H9 (cell line): ENCODE measurements around the gene TTC17. TPM values are rescaled to one million over a fixed set of nuclear protein-coding genes. Genes with fewer than 3 reads are reported as not detected.
A peak's percentile ranks its signal among the peaks of the same experiment; 100 is the strongest.

ENCODE experiments used
- DNase-seq: peaks from one replicate; pipeline ENCODE4 v3.0.0-alpha.2; 2017
- H2AFZ ChIP-seq: one replicate; pipeline ENCODE4 v1.6.1; 2013; ENCODE audit warnings: mild to moderate bottlenecking, low read length, control low read depth, moderate library complexity
- H2AK5ac ChIP-seq: 2 replicates; pipeline ENCODE4 v1.6.1; 2013; ENCODE audit warnings: low read length, control low read depth, mixed read lengths; ENCODE audit not compliant: insufficient read length
- H2BK120ac ChIP-seq: one replicate; pipeline ENCODE4 v1.6.1; 2013; ENCODE audit warnings: low read depth, mild to moderate bottlenecking, low read length, control low read depth, inconsistent platforms; ENCODE audit not compliant: poor library complexity, severe bottlenecking
- H2BK12ac ChIP-seq: 2 replicates; pipeline ENCODE4 v1.6.1; 2013; ENCODE audit warnings: low read length, control low read depth, mixed read lengths, low read depth; ENCODE audit not compliant: insufficient read length
- H2BK15ac ChIP-seq: 2 replicates; pipeline ENCODE4 v1.6.1; 2013; ENCODE audit warnings: low read depth, low read length, control low read depth
- H2BK20ac ChIP-seq: one replicate; pipeline ENCODE4 v1.6.1; 2013; ENCODE audit warnings: low read depth, mild to moderate bottlenecking, low read length, control low read depth, inconsistent platforms; ENCODE audit not compliant: poor library complexity, severe bottlenecking
- H2BK5ac ChIP-seq: 2 replicates; pipeline ENCODE4 v1.6.1; 2013; ENCODE audit warnings: low read length, control low read depth, mixed read lengths; ENCODE audit not compliant: insufficient read length
- H3K14ac ChIP-seq: 2 replicates; pipeline ENCODE4 v1.6.1; 2013; ENCODE audit warnings: low read length, control low read depth; ENCODE audit not compliant: insufficient read depth
- H3K18ac ChIP-seq: 2 replicates; pipeline ENCODE4 v1.6.1; 2013; ENCODE audit warnings: low read depth, mild to moderate bottlenecking, mixed read lengths, low read length, control low read depth; ENCODE audit not compliant: insufficient read length
- H3K23ac ChIP-seq: 2 replicates; pipeline ENCODE4 v1.6.1; 2013; ENCODE audit warnings: low read length, control low read depth, mixed read lengths, low read depth; ENCODE audit not compliant: insufficient read length
- H3K23me2 ChIP-seq: 2 replicates; pipeline ENCODE4 v1.6.1; 2013; ENCODE audit warnings: low read depth, mild to moderate bottlenecking, mixed read lengths, low read length, control low read depth; ENCODE audit not compliant: insufficient read length, poor library complexity, severe bottlenecking
- H3K27ac ChIP-seq: 2 replicates; pipeline ENCODE4 v1.5.1; 2013; ENCODE audit warnings: low read length, control low read depth, mixed read lengths, low read depth; ENCODE audit not compliant: insufficient read length
- H3K27me3 ChIP-seq: 2 replicates; pipeline ENCODE4 v1.6.1; 2013; ENCODE audit warnings: low read length, control low read depth, inconsistent platforms; ENCODE audit not compliant: insufficient read depth
- H3K4ac ChIP-seq: 2 replicates; pipeline ENCODE4 v1.6.1; 2013; ENCODE audit warnings: low read depth, mild to moderate bottlenecking, control low read depth, inconsistent platforms, low read length, moderate library complexity
- H3K4me1 ChIP-seq: 2 replicates; pipeline ENCODE4 v1.6.1; 2013; ENCODE audit warnings: low read length, control low read depth, inconsistent platforms; ENCODE audit not compliant: insufficient read depth
- H3K4me2 ChIP-seq: 2 replicates; pipeline ENCODE4 v1.6.1; 2013; ENCODE audit warnings: low read length, control low read depth, mixed read lengths; ENCODE audit not compliant: insufficient read length, insufficient read depth
- H3K56ac ChIP-seq: 2 replicates; pipeline ENCODE4 v1.6.1; 2013; ENCODE audit warnings: low read depth, mild to moderate bottlenecking, mixed read lengths, low read length, control low read depth; ENCODE audit not compliant: insufficient read length
- H3K79me1 ChIP-seq: 2 replicates; pipeline ENCODE4 v1.6.1; 2013; ENCODE audit warnings: low read depth, mild to moderate bottlenecking, moderate library complexity, low read length, control low read depth, inconsistent platforms; ENCODE audit not compliant: insufficient read depth, poor library complexity, severe bottlenecking
- H3K79me2 ChIP-seq: 2 replicates; pipeline ENCODE4 v1.6.1; 2013; ENCODE audit warnings: low read length, control low read depth, inconsistent platforms; ENCODE audit not compliant: insufficient read depth
- H3K9ac ChIP-seq: 2 replicates; pipeline ENCODE4 v1.6.1; 2013; ENCODE audit warnings: low read length, control low read depth, mixed read lengths; ENCODE audit not compliant: insufficient read length; ENCODE audit errors: extremely low read depth
- H3K9me3 ChIP-seq: one replicate; pipeline ENCODE4 v1.6.1; 2013; ENCODE audit warnings: low read depth, low read length, inconsistent platforms; ENCODE audit not compliant: control insufficient read depth
- H3T11ph ChIP-seq: one replicate; pipeline ENCODE4 v1.6.1; 2013; ENCODE audit warnings: mild to moderate bottlenecking, low read length, control low read depth, inconsistent platforms
- H4K20me1 ChIP-seq: one replicate; pipeline ENCODE4 v1.6.1; 2013; ENCODE audit not compliant: control insufficient read depth, insufficient read length, insufficient read depth
- H4K5ac ChIP-seq: 2 replicates; pipeline ENCODE4 v1.6.1; 2013; ENCODE audit warnings: low read depth, mild to moderate bottlenecking, mixed read lengths, low read length, control low read depth; ENCODE audit not compliant: insufficient read length
- H4K8ac ChIP-seq: replicated peaks from 2 replicates; pipeline ENCODE4 v1.6.1; 2013; ENCODE audit warnings: low read length, control low read depth, mixed read lengths, low read depth; ENCODE audit not compliant: insufficient read length
- H4K91ac ChIP-seq: 2 replicates; pipeline ENCODE4 v1.6.1; 2013; ENCODE audit warnings: low read depth, mild to moderate bottlenecking, moderate library complexity, mixed read lengths, low read length, control low read depth; ENCODE audit not compliant: insufficient read length
- H3K27ac Mint-ChIP-seq, 3 experiments: 2 replicates in 2 of 3; 3 replicates in 1 of 3; pipeline ENCODE4 v1.8.0; 2020 to 2021; ENCODE audit warnings: mixed read lengths in 3 of 3, mild to moderate bottlenecking in 1 of 3, moderate library complexity in 1 of 3
- H3K27me3 Mint-ChIP-seq: 2 replicates; pipeline ENCODE4 v1.8.0; 2021; ENCODE audit warnings: low read depth, mild to moderate bottlenecking, moderate library complexity, mixed read lengths
- H3K36me3 Mint-ChIP-seq, 3 experiments: 2 replicates in 2 of 3; 3 replicates in 1 of 3; pipeline ENCODE4 v1.8.0; 2020 to 2021; ENCODE audit warnings: low read depth in 3 of 3, mixed read lengths in 3 of 3; ENCODE audit not compliant: insufficient read depth in 1 of 3
- H3K4me1 Mint-ChIP-seq, 2 experiments: 2 replicates each; pipeline ENCODE4 v1.8.0; 2020; ENCODE audit warnings: mixed read lengths in 2 of 2
- H3K4me3 Mint-ChIP-seq, 2 experiments: 2 replicates in 1 of 2; 3 replicates in 1 of 2; pipeline ENCODE4 v1.8.0; 2020 to 2021; ENCODE audit warnings: mild to moderate bottlenecking in 2 of 2, mixed read lengths in 2 of 2, moderate library complexity in 1 of 2
- H3K9me3 Mint-ChIP-seq, 2 experiments: 2 replicates in 1 of 2; 3 replicates in 1 of 2; pipeline ENCODE4 v1.8.0; 2020; ENCODE audit warnings: mild to moderate bottlenecking in 2 of 2, mixed read lengths in 2 of 2, moderate library complexity in 1 of 2
- WGBS: extraction: QIAGEN DNeasy Blood & Tissue Kit; methylation state at CpG from one replicate; pipeline ENCODE4 v1.1.7; 2013; ENCODE audit warnings: missing lambda C conversion rate, low lambda C conversion rate, mixed read lengths; ENCODE audit not compliant: insufficient read length; ENCODE audit errors: extremely low coverage; 5-methylcytosine and 5-hydroxymethylcytosine counted together
- total RNA-seq: library from RNA; stranded (reverse); gene quantifications from 2 replicates; pipeline ENCODE4 v1.2.1, GENCODE V29; 2021
- TF ChIP-seq, protein P1 (sequence below): fragments of 200-600 bp; sonication (generic); conservative IDR thresholded peaks from 3 replicates; pipeline ENCODE4 v1.8.0; 2021; ENCODE audit warnings: antibody characterized with exemption, mild to moderate bottlenecking

Gene TTC17
- total RNA-seq, 1 experiment from 2014 or later: 68.5 TPM

DNA sequence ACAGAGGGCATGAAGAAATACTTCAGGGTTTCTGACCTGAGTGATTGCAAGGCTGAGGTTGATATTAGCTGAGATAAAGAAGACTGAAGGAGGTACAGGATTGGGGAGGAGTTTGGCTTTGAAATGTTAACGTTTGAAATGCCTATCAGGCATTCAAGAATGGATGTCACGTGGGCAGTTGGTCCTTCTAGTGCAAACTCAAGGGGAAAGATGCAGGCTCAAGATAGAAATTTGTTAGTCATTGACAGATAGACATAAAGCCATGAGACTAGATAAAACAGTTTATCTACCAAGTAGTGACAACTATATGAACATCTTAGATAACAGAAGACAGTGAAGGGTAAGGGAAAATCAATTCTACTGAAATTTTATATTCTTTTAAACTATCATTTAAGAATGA is 23.1 kb downstream of the TTC17 start:
- peaks cover 5 to 18% (median 17%) of the 10 kb centered on the region in 3 experiments; a peak in 5 of 7 replicates for H3K36me3 Mint-ChIP-seq
- Histone ChIP-seq H2BK12ac (no peak overlapping the region), H4K5ac (no peak overlapping the region), H2AFZ (no peak overlapping the region), H2BK20ac (no peak overlapping the region), H3K18ac (no peak overlapping the region), H3K79me2 (no peaks in the 10 kb centered on the region), H3K79me1 (peaks cover 4% of the 10 kb centered on the region), H3K27me3 (no peaks in the 10 kb centered on the region), H3K4me1 (peaks cover 3% of the 10 kb centered on the region; the same call in 1 of the 2 replicates), H2BK15ac (no peak overlapping the region), H3K23me2 (no peaks in the 10 kb centered on the region), H2BK5ac (no peak overlapping the region), H3K23ac (no peak overlapping the region), H4K20me1 (no peaks in the 10 kb centered on the region), H2BK120ac (no peak overlapping the region), H3K9me3 (no peaks in the 10 kb centered on the region), H4K91ac (no peak overlapping the region), H3K27ac (no peak overlapping the region), H2AK5ac (no peak overlapping the region), H3T11ph (no peak overlapping the region), H3K14ac (no peak overlapping the region), H3K4ac (no peak overlapping the region), H3K4me2 (no peak overlapping the region), H3K56ac (no peak overlapping the region), H4K8ac (no peak overlapping the region), H3K9ac (no peak overlapping the region)
- DNase-seq: no peak
- TF ChIP-seq, protein P1, sequence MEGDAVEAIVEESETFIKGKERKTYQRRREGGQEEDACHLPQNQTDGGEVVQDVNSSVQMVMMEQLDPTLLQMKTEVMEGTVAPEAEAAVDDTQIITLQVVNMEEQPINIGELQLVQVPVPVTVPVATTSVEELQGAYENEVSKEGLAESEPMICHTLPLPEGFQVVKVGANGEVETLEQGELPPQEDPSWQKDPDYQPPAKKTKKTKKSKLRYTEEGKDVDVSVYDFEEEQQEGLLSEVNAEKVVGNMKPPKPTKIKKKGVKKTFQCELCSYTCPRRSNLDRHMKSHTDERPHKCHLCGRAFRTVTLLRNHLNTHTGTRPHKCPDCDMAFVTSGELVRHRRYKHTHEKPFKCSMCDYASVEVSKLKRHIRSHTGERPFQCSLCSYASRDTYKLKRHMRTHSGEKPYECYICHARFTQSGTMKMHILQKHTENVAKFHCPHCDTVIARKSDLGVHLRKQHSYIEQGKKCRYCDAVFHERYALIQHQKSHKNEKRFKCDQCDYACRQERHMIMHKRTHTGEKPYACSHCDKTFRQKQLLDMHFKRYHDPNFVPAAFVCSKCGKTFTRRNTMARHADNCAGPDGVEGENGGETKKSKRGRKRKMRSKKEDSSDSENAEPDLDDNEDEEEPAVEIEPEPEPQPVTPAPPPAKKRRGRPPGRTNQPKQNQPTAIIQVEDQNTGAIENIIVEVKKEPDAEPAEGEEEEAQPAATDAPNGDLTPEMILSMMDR: no peak
- H3K4me1 Mint-ChIP-seq: peaks cover 10 to 12% of the 10 kb centered on the region in 2 experiments
- no peaks in the 10 kb centered on the region for H3K27me3 Mint-ChIP-seq
- WGBS: no CpG with 5 or more reads among the region's 2 CpGs
- no peak overlapping the region for H3K4me3 Mint-ChIP-seq
- peak overlapping the region in 2 of 3 experiments; percentile 4 to 21; a peak in 2 of 7 replicates for H3K27ac Mint-ChIP-seq
- H3K9me3 Mint-ChIP-seq: no peaks in the 10 kb centered on the region
